ENCODE results near the gene GPX2. TPM values are rescaled to one million over a fixed set of nuclear protein-coding genes. Genes with fewer than 3 reads are reported as not detected.

GPX2 gene
- total and polyA plus RNA-seq, 2 of the 4 experiments (the other 2 are of a cell fraction) = not detected

DNA sequence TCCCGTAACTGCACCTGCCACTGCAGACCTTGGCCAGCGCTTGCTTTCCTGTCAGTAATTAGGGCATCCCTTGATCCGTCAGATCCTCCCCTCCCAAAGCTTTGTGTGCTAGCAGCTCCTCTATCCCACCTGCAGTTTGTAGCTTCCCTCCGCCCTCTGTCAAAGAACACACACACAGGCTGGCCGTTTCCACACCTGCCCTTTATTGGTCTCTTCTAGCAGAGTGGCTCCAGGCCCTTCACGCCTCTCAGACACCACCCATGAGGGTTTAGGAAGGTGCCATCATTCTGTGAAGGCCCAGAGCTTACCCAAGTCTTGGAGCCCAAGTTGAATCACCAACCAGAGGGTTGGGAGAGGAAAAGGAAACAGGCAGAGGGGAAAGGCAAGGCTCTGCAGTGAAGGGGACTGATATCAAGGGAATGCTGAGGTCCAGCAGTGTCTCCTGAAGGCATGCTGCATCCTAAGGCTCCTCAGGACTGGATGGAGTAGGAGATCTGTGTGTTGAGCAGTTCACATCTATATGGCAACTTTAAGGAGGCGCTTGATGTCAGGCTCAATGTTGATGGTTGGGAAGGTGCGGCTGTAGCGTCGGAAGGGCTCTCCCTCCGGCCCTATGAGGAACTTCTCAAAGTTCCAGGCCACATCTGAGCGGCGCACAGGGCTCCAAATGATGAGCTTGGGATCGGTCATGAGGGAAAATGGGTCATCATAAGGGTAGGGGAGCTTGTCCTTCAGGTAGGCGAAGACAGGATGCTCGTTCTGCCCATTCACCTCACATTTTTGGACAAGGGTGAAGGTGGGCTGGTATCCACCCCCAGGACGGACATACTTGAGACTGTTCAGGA is 3.4 kb downstream of the GPX2 start:
- Histone ChIP-seq H3K4me2 (ENCODE audit: low read depth, low read length) (no peak overlapping the region), H3K36me3 (ENCODE audit: control insufficient read depth, insufficient read depth, low read length) (peaks cover 8% of the 10 kb centered on the region), H2AK9ac (replicated peaks; ENCODE audit: low read depth, low read length, poor library complexity) (no peak overlapping the region), H3K18ac (ENCODE audit: low read depth, low read length) (no peak overlapping the region), H2AFZ (replicated peaks; ENCODE audit: low read length, poor library complexity) (no peak overlapping the region), H4K5ac (ENCODE audit: low read depth, low read length) (no peak overlapping the region), H4K20me1 (ENCODE audit: insufficient read depth, low read length) (no peaks in the 10 kb centered on the region; the same call in 1 of the 2 replicates), H3K9me3 (ENCODE audit: control insufficient read depth, insufficient read depth, low read length) (no peaks in the 10 kb centered on the region), H3K56ac (ENCODE audit: extremely low read depth, insufficient read depth, low read length) (no peak overlapping the region), H4K91ac (ENCODE audit: insufficient read depth, low read depth, low read length) (no peak overlapping the region), H3K4ac (ENCODE audit: low read depth, low read length) (no peak overlapping the region), H2BK120ac (ENCODE audit: low read depth, low read length) (no peak overlapping the region), H3K23ac (ENCODE audit: low read depth, low read length) (no peak overlapping the region), H4K8ac (ENCODE audit: low read depth in 2 of 2, low read length in 2 of 2) (no peak overlapping the region), H3K9me1 (ENCODE audit: insufficient read depth, low read length) (peaks cover 4% of the 10 kb centered on the region; the same call in 1 of the 2 replicates), H3K27me3 (ENCODE audit: control insufficient read depth, insufficient read depth, low read length) (no peaks in the 10 kb centered on the region), H2AK5ac (ENCODE audit: low read depth, low read length) (no peak overlapping the region), H3K4me1 (ENCODE audit: control insufficient read depth, insufficient read depth, low read length) (no peaks in the 10 kb centered on the region), H3K9ac (ENCODE audit: low read depth, low read length) (no peak overlapping the region), H3K4me3 (ENCODE audit: insufficient read depth, low read depth, low read length) (no peak overlapping the region), H2BK20ac (ENCODE audit: low read depth, low read length) (no peak overlapping the region), H3K14ac (replicated peaks; ENCODE audit: low read depth, low read length) (no peak overlapping the region), H2BK5ac (ENCODE audit: low read depth, low read length, poor library complexity, severe bottlenecking) (no peak overlapping the region), H3K27ac (ENCODE audit: insufficient read depth, low read length) (no peak overlapping the region), H2BK15ac (ENCODE audit: low read depth, low read length) (no peak overlapping the region), H3K79me1 (ENCODE audit: low read depth in 1 of 2, low read length in 2 of 2) (peaks cover 0 to 3% of the 10 kb centered on the region in 2 experiments; a peak in 1 of 4 replicates)
- intact Hi-C loops (cut with micrococcal nuclease) (no loop called here), dilution Hi-C loops (cut with HindIII; ENCODE audit: low sequenced_read_pairs, unreplicated experiment) (no loop called here), in situ Hi-C loops (cut with MboI; ENCODE audit: low sequenced_read_pairs) (no loop called here)
- WGBS, 2 experiments (ENCODE audit: extremely low coverage in 2 of 2, insufficient read length in 1 of 2) = 97% methylated on average over 6 of the region's 17 CpGs; no CpG with 5 or more reads in 1 of the 2 experiments
- no TSS peak for BruUV-seq (replicated peaks)
- no peak for ATAC-seq (ENCODE audit: low read depth)
- CTCF ChIA-PET = no interaction called here
- POLR2A ChIA-PET (ENCODE audit: unreplicated experiment) = no interaction called here
- DNase-seq = no peak
- TF ChIP-seq RCOR1 (IDR thresholded peaks at IDR 0.05; ENCODE audit: insufficient replicate concordance, low read length) (no peak), ELK1 (IDR thresholded peaks at IDR 0.05; ENCODE audit: borderline replicate concordance, low read depth, low read length) (no peak), MAFK (IDR thresholded peaks at IDR 0.05; ENCODE audit: low read depth, low read length) (no peak), CEBPB (IDR thresholded peaks at IDR 0.05; ENCODE audit: low read depth, low read length) (no peak), RAD21 (IDR thresholded peaks at IDR 0.05; ENCODE audit: low read length) (no peak), MXI1 (IDR thresholded peaks at IDR 0.05; ENCODE audit: borderline replicate concordance, low read depth, low read length) (no peak), MAZ (IDR thresholded peaks at IDR 0.05; ENCODE audit: borderline replicate concordance, low read depth, low read length) (no peak), POLR2A (IDR thresholded peaks at IDR 0.05; ENCODE audit: low read depth, low read length) (no peak), SMC3 (IDR thresholded peaks at IDR 0.05; ENCODE audit: low read depth, low read length) (no peak), FOS (IDR thresholded peaks at IDR 0.05; ENCODE audit: low read depth, low read length) (no peak), RFX5 (IDR thresholded peaks at IDR 0.05; ENCODE audit: low read depth, low read length) (no peak), NFE2L2 (IDR thresholded peaks at IDR 0.05; ENCODE audit: low read depth, low read length) (no peak), BHLHE40 (IDR thresholded peaks at IDR 0.05; ENCODE audit: low read depth, low read length) (no peak), CHD1 (IDR thresholded peaks at IDR 0.05; ENCODE audit: low read depth, low read length) (no peak)
- TF ChIP-seq, protein P1, sequence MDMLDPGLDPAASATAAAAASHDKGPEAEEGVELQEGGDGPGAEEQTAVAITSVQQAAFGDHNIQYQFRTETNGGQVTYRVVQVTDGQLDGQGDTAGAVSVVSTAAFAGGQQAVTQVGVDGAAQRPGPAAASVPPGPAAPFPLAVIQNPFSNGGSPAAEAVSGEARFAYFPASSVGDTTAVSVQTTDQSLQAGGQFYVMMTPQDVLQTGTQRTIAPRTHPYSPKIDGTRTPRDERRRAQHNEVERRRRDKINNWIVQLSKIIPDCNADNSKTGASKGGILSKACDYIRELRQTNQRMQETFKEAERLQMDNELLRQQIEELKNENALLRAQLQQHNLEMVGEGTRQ (IDR thresholded peaks at IDR 0.05; ENCODE audit: low read depth, low read length) = no peak
